GOT3 (cell line): ENCODE measurements around the gene HIP1R.
"Not testable (repeated sequence)": the region's sequence is repeated elsewhere in the genome, so short reads cannot be mapped to it uniquely, and the experiment has no call there.

Experiments
- DNase-seq: peaks from one replicate; lab custom pipeline; 2025; ENCODE audit warnings: mixed read lengths; lab: John Stamatoyannopoulos, UW

Gene HIP1R, protein sequence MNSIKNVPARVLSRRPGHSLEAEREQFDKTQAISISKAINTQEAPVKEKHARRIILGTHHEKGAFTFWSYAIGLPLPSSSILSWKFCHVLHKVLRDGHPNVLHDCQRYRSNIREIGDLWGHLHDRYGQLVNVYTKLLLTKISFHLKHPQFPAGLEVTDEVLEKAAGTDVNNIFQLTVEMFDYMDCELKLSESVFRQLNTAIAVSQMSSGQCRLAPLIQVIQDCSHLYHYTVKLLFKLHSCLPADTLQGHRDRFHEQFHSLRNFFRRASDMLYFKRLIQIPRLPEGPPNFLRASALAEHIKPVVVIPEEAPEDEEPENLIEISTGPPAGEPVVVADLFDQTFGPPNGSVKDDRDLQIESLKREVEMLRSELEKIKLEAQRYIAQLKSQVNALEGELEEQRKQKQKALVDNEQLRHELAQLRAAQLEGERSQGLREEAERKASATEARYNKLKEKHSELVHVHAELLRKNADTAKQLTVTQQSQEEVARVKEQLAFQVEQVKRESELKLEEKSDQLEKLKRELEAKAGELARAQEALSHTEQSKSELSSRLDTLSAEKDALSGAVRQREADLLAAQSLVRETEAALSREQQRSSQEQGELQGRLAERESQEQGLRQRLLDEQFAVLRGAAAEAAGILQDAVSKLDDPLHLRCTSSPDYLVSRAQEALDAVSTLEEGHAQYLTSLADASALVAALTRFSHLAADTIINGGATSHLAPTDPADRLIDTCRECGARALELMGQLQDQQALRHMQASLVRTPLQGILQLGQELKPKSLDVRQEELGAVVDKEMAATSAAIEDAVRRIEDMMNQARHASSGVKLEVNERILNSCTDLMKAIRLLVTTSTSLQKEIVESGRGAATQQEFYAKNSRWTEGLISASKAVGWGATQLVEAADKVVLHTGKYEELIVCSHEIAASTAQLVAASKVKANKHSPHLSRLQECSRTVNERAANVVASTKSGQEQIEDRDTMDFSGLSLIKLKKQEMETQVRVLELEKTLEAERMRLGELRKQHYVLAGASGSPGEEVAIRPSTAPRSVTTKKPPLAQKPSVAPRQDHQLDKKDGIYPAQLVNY

DNA sequence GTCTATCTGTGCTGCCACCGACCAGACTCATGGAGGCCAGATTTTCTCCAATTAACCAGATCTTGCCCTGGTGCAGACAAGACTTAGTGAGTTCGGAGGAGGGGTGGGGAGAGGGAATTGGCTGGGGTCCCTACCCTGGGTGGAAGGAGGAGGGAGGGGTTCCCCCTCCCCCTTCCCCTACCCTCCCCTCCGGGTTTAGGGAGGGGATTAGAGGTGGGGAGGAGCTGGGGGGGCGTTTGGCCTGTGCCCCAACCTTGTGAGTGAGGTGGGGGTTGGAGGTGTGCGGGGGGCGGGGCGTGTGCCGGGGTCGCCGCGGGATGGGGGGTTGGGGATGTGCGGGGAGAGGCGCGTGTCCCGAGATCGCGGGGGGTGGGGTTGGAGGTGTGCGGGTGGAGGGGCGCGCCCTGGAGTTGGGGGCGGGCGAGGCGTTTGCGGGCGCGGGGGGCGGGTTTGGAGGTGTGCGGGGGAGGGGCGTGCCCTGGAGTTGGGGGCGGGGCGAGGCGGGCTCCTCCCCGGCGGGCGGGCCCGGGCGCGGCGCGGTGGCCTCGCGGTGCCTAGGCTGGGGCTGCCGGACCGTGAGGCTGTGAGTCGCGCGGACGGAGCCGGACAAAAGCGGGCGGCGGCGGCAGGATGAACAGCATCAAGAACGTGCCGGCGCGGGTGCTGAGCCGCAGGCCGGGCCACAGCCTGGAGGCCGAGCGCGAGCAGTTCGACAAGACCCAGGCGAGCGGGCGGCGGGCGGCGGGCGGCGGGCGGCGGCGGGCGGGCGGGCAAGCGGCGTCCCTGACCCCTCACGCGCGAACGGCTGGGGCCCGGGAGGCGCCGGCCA is at the start of gene HIP1R:
Gene HIP1R, plus strand, starts transcription at position 537 of the 829 bp plus-strand sequence. Its CDS starts 94 bp downstream, at position 631.
- no peak for DNase-seq

DNA sequence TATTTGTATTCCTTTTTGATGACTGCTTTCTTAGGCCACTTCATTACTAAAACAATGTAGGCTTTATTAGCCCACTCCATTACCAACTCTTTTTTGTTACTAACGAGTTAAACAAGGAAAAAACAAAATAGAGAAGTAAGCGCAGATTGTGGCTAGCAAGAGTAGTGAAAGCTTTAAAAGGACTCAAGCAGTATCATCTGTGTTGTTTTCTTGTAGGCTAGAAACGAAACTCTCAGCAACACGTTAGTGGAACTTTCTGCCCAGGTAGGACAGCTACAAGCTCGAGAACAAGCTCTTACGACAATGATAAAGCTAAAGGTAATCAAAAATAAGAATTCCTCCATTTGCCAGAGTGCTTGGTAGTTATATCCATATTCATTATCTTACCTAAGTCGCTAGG is 49.8 kb upstream of the HIP1R start:
- DNase-seq, result no peak

DNA sequence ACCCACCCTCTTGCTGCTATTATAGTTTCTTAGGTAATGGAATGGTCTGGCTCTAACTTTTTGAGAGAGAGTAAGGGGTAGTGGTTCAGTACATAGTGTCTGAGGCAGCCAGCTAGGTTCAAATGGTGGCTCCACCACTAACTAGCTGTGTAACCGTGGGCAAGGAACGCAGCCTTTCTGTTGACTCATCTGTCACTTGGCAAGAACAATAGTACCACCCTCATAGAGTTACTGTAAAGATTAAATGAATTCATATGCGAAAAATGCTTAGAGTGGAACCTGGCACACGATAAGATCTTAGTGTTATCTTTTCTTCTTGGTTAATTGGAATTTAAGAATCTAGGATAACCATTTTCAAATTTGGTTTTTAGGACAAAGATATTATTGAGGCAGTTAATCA is 46.9 kb upstream of the HIP1R start:
- DNase-seq, result no peak

DNA sequence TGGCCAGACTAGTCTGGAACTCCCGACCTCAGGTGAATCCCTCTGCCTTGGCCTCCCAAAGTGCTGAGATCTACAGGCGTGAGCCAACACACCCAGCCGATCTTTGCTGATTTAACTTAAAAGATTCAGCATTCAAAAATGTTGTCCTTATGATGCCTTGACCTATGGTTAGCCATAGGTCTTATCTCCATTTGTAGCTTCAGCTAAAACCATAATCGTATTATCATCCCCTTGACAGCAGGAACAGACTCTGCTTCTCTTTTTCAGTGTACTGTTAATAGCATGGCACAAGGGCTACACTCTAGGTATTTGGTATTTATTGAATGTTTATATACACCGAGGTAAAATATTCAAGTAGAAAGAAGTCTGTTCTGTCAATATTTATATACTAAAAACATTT is 45.6 kb upstream of the HIP1R start:
- DNase-seq, result no peak

DNA sequence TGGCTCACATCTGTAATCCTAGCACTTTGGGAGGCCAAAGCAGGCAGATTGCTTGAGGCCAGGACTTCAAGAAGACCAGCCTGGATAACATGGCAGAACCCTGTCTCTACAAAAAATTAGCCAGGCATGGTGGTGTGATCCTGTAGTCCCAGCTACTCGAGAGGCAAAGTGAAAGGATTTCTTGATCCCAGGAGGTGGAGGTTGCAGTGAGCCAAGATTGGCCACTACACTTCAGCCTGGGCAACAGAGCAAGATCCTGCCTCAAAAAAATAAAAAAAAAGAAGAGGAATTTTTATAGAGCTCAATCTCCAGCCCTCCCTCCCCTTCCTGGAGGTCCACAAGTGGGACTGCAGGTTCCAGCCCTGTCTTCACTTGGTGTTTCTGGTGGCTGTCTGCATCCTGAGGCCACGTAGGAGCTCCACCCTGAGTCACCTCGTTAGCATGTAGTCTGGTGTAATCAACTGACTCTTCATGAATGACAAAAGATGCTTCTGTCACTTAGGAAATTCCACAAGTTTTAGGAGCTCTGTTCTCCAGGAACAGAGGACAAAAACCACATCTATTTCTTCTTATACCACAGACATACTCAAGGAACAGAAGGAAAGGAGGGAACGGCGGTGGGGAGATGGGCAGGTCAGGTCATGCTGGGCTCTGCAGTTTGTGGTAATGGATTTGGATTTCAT is 44.7 kb upstream of the HIP1R start:
- DNase-seq, result no peak

DNA sequence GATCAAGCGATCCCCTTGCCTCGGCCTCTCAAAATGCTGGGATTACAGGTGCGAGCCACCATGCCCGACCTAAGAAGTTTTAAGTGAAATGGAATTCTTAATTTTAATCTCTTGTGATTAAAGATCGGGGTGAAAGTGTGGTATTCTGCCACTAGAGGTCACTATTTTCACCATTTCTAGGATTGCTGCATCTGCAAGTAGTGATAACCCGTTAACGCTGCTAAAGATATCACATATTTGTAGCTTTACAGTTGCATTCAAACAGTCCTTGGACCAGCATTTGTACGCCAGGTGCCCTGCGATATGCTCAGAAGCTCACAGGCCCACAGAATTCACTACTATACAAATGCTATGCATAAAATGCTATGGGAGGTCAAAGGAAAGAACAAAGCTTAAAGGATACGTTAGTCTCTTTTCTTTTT is 41.6 kb upstream of the HIP1R start:
- DNase-seq, result no peak

DNA sequence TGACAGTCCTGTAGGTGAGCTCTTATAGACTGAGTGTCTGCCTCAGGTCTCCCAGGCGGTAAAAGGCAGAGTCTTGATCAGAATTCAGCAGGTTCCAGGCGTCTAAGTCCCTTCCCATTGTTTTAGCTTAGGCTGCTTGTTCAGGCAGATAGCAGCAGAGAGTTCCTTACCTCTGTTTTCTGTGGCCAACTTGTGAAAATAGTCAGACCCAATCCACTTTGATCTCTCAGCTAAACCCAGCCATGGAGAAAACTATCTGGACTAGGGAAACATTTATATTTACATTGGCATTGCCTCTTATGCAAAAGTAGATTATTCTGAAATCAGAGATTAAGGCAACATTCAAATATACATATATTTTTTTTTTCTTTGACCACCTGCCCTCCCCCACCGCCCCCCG is 39.5 kb upstream of the HIP1R start:
- no peak for DNase-seq

DNA sequence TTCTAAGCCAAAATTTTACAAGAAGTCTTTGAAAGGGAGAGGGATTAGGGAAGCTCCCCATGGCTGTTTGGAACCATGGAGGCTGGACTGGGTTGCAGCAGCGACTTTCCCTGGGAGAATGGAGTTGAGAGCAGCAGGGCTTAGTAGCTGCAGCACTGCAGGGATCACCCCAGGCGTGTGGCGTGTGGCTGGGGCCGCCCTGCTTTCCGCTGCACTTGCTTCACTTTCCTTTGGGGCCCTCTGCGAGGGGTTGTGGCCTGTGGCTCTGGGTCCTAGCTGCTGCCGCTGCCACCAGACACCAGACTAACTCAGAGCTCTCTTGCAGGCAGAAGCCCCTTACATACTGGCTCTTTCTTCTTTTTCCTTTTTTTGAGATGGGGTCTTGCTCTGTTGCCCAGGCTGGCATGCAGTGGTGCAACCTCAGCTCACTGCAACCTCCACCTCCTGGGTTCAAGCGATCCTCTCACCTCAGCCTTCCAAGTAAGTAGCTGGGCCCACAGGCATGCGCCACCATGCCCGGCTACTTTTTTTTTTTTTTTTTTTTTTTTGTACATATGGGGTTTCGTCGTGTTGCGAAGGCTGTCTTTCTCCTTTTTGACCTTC is 35.5 kb upstream of the HIP1R start:
- no peak for DNase-seq

DNA sequence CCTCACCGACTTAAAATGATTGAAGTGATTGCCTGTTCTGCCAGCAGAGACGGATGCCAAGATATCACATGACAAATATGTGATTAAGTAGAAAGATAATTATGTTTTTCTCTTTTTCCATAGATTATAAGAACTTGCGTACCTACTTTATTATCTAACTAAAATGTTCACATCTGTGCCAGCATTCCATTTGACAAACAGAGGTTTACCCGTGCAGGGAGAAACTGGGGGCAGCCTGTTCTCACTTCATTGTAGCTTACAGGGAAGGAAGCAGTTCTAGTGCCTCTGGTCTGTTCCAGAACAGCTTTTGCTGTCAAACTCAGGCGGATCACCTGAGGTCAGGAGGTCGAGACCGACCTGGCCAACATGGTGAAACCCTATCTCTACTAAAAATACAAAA is 31.3 kb upstream of the HIP1R start:
- DNase-seq, result no peak

DNA sequence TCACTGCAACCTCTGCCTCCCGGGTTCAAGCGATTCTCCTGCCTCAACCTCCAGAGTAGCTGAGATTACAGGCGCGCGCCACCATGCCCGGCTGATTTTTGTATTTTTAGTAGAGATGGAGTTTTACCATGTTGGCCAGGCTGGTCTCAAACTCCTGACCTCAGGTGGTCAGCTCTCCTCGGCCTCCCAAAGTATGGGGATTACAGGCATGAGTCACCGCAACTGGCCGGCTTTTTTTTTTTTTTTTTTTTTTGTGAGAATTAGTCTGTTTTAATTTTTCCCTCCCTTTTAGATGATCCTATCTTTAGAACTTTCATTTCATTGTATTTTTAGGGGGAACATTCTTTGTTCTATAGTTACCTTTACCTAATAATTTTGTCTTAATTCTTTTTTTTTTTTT is 30.3 kb upstream of the HIP1R start:
- not testable (repeated sequence) for DNase-seq

DNA sequence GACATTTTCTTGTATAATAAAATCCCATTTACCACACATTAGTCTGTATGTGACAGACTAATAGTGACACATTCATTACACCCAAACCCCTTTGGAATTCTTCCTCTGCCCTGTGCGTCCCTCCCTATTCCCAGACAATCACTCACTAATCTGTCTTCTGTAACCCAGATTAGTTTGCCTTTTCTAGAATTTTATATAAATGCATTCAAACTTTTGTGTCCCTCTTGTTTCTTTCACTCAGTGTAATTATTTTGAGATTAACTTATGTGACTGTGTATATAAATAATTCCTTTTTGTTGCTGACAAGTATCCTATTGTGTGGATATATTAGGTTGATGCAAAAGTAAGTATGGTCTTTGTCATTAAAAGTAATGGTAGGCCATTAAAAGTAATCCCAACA is 27.6 kb upstream of the HIP1R start:
- DNase-seq, result no peak

DNA sequence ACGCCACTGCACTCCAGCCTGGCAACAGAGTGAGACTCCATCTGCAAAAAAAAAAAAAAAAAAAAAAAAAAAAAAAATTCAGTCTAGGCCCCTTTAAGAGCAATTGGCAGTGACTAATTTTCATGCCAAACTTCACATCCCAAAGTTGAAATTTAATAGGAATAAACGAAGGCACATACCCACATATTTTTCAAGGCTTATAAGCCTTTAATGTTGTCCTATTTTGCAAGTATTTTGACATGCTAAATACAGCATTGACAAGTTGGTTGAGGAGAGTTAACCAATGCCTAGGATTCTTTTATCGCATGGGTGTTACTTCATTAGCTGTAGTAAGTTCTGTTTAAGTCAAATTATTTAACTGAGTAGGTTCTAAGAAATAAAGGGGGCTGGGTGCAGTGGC is 23.5 kb upstream of the HIP1R start:
- DNase-seq, result no peak

DNA sequence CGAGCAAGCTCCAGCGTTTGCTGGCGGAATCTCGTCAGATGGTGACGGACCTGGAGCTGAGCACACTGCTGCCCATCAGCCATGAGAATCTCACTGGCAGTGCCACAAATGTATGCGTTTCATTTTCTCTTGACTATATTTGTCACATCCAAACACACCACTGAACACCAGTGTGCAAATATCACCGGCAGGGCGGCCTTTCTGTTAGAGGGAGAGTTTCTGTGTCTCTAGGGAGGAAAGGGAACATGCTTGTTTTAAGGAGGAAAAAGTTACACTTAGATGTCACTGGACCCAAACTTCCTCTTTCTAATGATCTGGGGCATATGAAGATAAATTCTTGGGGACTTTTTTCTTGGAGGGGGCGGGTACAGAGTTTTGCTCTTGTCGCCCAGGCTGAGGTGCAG is 21.9 kb upstream of the HIP1R start:
- DNase-seq, result no peak

DNA sequence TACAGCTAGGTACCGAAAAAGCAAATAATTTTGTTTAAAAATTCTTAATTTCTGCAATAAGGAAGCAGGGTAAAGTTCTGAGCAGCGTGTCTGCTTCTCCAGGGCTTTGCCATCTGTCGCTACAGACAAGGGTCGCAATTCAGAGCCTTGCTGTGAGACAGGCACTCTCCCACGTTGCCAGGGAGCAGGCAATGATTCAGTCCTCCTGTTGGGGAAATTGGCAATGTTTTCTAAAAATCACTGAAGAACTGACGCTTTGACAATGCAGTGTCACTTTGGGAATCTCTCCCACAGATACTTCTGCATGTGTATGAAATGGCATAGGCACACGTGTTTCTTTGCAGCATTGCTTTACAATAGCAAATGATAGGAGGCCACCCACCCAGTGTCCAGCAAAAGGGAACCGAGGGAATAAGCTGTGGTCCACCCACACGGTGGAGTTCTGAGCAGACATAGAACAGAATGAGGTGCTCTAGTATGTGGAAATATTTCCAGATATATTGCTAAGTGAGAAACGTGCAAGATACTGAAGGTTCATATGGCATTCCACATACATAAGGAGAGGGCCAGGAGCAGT is 16.0 kb upstream of the HIP1R start:
- no peak for DNase-seq

DNA sequence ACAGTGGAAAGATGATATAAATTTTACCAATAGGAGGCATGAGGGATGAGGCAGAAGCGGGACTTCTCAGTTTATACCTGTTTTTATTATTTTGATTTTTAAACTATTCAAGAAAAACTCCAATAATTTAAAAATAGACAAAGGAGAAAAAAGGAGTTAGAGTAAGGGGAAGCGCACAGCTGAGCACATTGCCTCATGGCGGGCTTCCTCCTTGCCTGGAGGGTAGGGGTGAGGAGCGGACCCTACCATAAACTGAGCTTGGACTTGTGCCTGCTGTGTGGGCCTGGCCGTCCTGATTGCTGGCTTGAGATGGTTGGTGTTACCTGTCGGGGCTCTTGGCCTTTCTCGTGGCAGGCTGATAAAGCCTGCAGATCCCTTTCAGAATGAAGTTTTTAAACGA is 15.1 kb upstream of the HIP1R start:
- DNase-seq, result no peak

DNA sequence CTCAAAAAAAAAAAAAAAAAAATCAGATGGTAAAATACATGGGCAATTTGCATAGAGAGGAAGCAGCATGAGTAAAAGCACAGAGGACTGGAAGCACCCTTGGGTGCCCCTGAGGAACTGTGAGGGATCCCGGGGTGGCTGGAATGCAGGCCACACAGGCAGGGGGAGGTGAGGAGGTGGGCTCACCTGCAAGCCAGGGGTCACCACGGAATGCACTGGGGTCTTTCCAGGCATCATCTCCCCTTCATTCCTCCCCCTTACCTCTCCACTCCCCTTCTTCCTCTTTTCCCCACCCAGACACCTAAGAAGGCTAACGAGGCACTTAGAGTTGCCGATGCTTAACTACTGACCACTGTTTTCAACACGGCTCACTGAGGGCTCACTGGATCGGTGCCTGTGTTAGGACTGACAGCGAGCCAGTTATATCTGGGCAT is 14.4 kb upstream of the HIP1R start:
- DNase-seq, result no peak

DNA sequence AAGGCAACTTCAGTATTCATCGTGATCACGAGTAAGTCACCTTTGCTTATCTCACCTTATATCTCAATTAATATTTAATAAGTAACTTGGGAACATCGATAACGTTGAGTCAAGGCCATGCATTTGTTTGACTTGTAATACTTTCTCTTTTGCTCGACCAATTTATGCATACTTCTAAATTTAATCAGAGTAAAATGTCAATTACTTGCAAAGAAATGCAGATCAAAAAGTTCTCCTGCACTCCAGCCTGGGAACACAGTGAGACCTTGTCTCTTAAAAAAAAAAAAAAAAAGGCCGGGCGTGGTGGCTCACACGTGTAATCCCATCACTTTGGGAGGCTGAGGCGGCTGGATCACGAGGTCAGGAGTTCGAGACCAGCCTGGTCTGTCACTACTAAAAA is 11.8 kb upstream of the HIP1R start:
- DNase-seq, result no peak

DNA sequence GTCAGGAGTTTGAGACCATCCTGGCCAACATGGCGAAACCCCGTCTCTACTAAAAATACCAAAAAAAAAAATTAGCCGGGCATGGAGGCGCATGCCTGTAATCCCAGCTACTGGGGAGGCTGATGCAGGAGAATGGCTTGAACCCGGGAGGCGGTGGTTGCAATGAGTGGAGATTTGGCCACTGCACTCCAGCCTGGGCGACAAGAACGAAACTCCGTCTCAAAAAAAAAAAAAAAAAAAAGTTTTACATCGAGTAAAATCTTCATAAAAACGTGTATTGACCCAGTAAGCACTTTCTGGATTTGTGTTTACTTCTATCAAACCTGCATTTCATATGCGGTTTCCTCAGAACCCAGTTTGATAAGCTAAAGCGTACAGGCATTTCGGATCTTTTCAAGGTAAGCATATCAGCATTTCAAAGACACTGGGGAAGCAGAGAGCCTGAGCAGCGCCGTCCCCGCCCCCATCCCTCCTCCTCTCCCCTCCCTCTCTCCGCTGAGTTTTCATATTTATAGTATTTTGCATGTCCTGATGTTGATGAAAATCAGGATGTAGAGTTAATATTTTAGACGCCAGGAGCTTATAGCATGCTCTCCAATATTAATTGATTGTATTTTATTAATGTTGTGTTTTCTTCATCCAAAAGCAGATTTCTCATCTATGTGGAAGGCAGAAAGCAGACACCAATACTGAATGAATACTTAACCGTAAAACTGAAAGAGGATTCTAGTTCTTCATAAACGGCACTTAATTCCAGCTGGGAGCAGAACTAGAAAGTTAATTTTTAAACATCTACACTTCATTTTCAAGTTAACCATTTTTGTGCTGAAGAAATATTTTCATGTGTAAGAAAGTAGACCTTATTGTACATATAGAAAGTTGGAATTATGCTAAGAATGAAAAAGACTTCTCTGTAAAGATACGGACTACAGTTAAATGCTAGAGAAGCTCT is 9.2 kb upstream of the HIP1R start:
- DNase-seq, result no peak

DNA sequence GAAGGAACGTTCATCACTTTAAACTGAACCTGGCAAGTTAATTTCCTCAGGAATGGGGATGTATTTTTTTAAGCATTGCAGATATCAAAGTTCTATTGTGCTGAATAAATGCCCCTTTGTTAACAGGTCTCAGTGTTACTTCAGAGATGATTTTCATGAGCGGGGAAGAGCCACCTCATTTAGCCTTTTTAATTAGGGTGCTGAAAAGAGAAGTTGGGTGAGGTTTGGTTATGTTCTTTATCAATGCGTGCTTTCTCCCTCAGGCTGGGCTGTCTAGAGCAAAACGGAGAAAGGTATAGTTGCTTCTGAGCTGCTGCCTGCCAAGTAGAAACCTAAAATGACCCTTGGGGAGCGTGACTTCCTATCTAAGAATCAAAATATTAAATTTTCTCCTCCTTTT is 8.0 kb upstream of the HIP1R start:
- DNase-seq, result no peak
